GM19043 (cell line): ENCODE measurements around the gene VPS35L.

Experiments used
- ATAC-seq: cut with Tn5 transposase; IDR thresholded peaks from one replicate; pipeline ENCODE4 v1.9.1; 2021; ENCODE audit warnings: low read depth; ENCODE audit not compliant: unreplicated experiment

Gene VPS35L

GRCh38 chr16:19589771-19590302 is 34.3 kb downstream of the VPS35L start:
- no peak for ATAC-seq

GRCh38 chr16:19595043-19595767 is 39.7 kb downstream of the VPS35L start:
- ATAC-seq = no peak

GRCh38 chr16:19598805-19599510 is 43.5 kb downstream of the VPS35L start:
- no peak for ATAC-seq

GRCh38 chr16:19599968-19600716 is 44.6 kb downstream of the VPS35L start:
- no peak for ATAC-seq

GRCh38 chr16:19601083-19601976 is 45.8 kb downstream of the VPS35L start:
- ATAC-seq = no peak

- no peak for ATAC-seq
These were observed 49.4 kb downstream of the VPS35L start for GRCh38 chr16:19604911-19605310.

GRCh38 chr16:19605701-19606100 is 50.2 kb downstream of the VPS35L start:
- ATAC-seq = no peak

- ATAC-seq = no peak
These were observed 52.2 kb downstream of the VPS35L start for GRCh38 chr16:19607616-19608280.

- no peak for ATAC-seq
These were observed 53.9 kb downstream of the VPS35L start for GRCh38 chr16:19609359-19609758.

GRCh38 chr16:19610200-19610599 is 54.7 kb downstream of the VPS35L start:
- ATAC-seq = no peak

GRCh38 chr16:19613834-19614233 is 58.3 kb downstream of the VPS35L start:
- ATAC-seq = no peak

- no peak for ATAC-seq
These were observed 60.7 kb downstream of the VPS35L start for GRCh38 chr16:19616241-19616640.

GRCh38 chr16:19618876-19619275 is 63.4 kb downstream of the VPS35L start:
- no peak for ATAC-seq

GRCh38 chr16:19621445-19621844 is 65.9 kb downstream of the VPS35L start:
- no peak for ATAC-seq

GRCh38 chr16:19625039-19625438 is 69.5 kb downstream of the VPS35L start:
- ATAC-seq = no peak

- ATAC-seq = no peak
These were observed 81.1 kb downstream of the VPS35L start for GRCh38 chr16:19636436-19637267.

- no peak for ATAC-seq
These were observed 84.5 kb downstream of the VPS35L start for GRCh38 chr16:19639986-19640421.

- no peak for ATAC-seq
These were observed 87.0 kb downstream of the VPS35L start for GRCh38 chr16:19642501-19642900.

- ATAC-seq = no peak
These were observed 89.4 kb downstream of the VPS35L start for GRCh38 chr16:19644877-19645276.
